NCI-H187 (cell line): Measurements from ENCODE around the gene ICA1L.
A peak's percentile ranks its signal among the peaks of the same experiment; 100 is the strongest.
"Not testable (repeated sequence)": the region's sequence is repeated elsewhere in the genome, so short reads cannot be mapped to it uniquely, and the experiment has no call there.

ENCODE experiments used
- DNase-seq, 2 experiments: peaks; one replicate each; lab custom pipeline; 2025; lab: John Stamatoyannopoulos, UW

Gene ICA1L

DNA sequence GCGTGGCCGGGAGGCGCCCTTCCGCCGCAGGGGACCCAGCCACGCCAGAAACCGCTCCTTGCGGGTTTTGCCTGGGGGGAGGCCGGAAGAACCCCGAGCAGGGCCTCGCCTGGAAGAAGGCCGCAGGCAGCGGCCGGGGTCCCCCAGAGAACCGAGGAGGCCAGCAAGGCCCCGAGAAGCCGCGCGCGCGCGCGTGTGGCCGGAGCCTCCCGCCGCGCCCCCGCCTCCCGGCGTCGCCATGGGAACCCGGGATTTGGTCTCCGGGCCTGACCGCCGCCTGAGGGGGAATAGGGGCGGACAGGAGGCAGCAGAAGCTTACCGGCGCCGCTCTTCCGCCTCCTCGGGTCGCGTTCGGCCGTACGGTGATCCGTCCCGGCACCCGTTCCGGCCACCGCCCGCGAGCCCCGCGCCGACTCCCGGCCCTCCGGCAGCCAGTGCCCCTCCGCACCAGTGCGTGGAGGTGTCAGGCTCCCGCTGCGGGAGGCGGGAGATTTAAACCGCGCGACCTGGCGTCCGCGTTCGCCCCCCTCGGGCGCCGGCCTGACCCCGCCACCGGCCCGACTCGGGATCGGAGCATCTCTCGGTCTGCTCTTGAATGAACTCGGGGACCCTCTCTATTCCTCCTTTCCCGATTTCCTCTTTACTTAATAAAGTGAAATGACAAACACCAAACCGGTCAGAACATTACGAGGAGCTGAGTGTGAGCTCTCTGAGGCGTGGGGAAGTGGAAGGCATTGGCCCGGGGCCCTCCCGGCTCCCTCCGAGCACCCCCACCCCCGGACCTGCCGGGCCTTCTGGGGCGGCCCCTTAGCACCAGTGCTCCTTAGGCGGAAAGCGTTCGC is at the start of gene ICA1L:
Gene ICA1L, minus strand, starts transcription at position 467 of the 842 bp plus-strand sequence. CDS start 42,757 bp downstream, outside the sequence.
- peak; percentile 1 to 25 for DNase-seq

DNA sequence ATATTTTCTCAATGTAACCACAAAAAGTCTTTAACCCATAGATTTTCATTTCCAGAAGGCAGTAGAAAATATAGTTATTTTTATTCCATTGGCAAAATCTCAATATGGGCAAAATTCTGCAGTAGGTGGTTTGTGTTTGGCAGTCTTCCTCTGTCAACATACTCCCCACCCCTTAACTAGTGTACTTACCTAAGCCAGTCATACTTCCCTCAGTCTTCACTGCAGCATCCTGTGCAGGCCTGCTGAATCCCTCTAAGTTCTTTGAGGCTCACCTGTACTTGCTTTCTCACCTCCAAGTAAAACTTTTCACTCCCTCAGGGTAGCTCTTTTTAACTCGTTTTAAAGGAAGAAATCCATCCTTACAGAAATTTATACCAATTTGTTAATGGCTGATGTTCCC is 47.3 kb upstream of the ICA1L start:
- DNase-seq = no peak

- DNase-seq = not testable (repeated sequence)
These were observed 41.0 kb upstream of the ICA1L start for GRCh38 chr2:202912342-202913201.

DNA sequence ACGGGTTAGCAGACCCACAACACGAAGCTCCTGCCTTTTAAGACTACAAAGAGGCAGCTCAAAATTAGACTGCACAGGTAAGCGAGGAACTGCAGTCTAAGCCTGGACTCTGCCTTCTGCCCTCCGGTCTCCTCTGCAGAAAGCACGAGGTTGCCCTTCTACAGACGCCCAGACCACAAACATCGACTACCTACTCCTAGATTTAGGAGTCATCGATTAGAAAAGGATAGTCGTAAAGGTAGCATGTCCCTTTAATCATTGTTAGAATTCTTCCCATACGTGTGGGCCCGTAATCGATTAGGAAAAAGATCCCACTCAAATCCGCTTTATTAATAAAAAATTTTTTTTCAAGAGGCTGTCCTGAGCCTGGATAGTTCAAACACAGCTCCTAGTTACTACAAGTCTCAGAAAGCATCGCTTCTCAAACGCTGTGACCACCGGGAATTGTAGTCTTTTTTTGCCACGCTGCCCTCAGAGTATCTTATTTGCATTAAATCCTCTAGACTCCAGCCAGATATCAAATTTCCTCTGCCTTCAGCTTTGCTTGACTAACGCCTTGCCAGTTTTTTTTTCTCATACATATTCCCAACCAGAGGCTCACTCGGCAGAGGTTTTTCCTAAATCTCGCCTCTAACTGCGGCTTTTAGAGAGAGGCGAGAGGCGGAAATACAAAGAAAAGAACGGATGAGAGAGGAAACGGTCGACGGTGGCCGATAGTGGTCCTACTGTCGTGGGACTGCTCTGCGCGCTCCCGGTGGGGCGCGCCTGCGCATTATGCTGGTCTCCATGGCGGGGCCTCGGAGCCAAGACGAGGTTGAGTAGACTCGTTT is 40.2 kb upstream of the ICA1L start, which contains the start of the genes CARF and WDR12:
Gene CARF, plus strand, starts transcription at position 764 of the 830 bp plus-strand sequence. CDS start 29,628 bp downstream, outside the sequence.
Gene WDR12, minus strand, starts transcription at position 162 of the 830 bp plus-strand sequence. CDS start 197 bp downstream, outside the sequence.
- peak; percentile 63 to 92 for DNase-seq

- DNase-seq = no peak
These were observed 39.6 kb upstream of the ICA1L start for GRCh38 chr2:202911203-202911511.

GRCh38 chr2:202910698-202911097 is 39.1 kb upstream of the ICA1L start:
- DNase-seq = no peak

DNA sequence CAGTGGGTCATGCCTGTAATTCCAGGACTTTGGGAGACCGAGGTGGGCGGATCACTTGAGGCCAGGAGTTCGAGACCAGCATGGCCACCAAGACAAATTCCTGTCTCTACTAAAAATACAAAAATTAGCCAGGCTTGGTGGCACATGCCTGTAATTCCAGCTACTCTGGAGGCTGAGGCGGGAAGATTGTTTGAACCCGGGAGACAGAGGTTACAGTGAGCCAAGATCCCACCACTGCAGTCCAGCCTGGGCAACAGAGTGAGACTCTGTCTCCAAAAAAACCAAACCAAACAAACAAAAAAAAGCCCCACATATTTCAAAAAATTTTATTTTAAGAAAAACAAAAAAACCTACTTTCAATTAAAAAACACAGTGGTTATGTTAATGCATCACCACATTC is 38.7 kb upstream of the ICA1L start:
- not testable (repeated sequence) for DNase-seq

GRCh38 chr2:202909394-202910192 is 38.0 kb upstream of the ICA1L start:
- DNase-seq = no peak

DNA sequence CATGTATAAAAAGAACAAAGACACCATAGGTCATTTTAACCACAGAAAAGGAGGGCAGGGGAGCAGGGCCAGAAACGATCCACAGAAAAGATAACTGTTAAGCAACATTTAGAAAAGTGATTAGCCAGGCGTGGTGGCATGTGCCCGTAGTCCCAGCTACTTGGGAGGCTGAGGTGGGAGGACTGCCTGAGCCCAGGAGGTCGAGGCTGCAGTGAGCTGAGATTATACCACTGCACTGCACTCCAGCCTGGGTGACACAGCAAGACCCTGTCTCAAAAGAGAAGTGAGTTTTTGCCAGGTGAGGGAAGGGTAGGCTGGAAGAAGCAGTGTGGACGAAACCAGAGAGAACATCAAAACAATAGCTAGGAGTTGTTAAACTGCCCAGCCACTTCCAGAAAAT is 36.6 kb upstream of the ICA1L start:
- no peak for DNase-seq

GRCh38 chr2:202905507-202905906 is 33.9 kb upstream of the ICA1L start:
- not testable (repeated sequence) for DNase-seq

- no peak for DNase-seq
These were observed 13.6 kb upstream of the ICA1L start for GRCh38 chr2:202885190-202885589.

DNA sequence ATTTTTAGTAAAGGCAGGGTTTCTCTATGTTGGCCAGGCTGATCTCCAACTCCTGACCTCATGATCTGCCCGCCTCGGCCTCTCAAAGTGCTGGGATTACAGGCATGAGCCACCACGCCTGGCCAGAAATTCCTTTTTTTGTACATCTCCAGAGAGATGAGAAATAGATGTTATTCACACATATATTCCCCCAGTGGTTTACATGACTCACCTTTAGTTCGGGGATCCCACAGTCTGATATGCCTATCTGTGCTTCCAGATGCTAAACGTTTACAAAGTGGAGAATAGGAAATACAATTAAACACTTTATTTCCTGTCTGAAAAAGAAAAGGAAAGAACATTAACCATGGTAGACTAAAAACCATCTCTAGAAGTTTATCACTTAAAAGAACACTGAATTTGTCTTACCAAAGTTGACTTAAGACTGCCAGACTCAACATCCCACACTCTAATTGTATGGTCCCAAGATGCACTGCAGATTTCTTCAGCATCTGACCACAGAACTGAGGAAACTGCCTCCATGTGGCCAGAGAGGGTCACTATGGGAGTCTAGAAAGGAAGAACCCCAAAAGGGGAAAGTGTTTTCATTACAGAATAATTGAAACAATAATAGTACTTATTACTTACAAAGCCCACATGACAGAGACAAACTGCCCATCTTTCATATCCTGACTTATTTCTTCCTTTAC is 12.6 kb upstream of the ICA1L start:
- no peak for DNase-seq

GRCh38 chr2:202881570-202881969 is 10.0 kb upstream of the ICA1L start:
- DNase-seq = no peak

DNA sequence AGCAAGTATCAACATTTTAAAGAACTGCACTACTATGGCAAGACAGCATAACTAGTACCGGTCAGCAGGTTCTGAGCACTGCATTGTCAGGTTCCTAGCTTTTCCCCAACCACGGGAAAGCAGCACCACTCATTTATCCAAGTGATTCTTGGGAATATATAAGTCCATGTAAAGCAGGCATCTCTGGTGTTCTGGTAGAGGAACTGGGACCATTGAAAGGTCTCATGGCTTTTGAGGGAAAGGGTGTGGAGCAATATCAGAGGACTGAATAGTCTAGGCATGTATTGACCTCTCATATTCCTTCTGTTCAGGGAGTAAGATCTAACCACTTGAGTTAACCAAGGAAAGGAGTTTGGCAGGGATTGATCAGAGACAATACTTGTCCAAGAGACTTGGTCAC is 6.1 kb upstream of the ICA1L start:
- DNase-seq = no peak

- DNase-seq = peak; percentile 37 to 55
These were observed 901 bp downstream of the ICA1L start for GRCh38 chr2:202870431-202871299.

DNA sequence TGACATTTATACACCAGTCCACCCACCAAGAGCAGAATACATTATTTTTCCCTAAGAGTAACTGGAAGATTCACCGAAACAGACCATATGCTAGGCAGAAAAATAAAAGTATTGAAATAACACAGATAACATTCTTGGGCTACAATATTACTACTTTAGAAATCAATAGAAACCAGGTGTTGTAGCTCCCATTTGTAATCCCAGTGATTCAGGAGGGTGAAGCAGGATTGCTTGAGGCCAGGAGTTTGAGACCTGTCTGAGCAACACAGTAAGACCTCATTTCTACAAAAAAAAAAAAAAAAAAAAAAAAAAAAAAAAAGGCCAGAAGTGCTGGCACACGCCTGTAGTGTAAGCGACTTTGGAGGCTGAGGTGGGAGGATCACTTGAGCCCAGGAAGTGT is 9.6 kb downstream of the ICA1L start:
- no peak for DNase-seq

- DNase-seq = no peak
These were observed 13.0 kb downstream of the ICA1L start for GRCh38 chr2:202858601-202859000.

GRCh38 chr2:202849343-202849742 is 22.2 kb downstream of the ICA1L start:
- DNase-seq = not testable (repeated sequence)

GRCh38 chr2:202848813-202849212 is 22.8 kb downstream of the ICA1L start:
- DNase-seq = no peak
